ENCODE data around the gene ZFHX3. TPM values are rescaled to one million over a fixed set of nuclear protein-coding genes. Genes with fewer than 3 reads are reported as not detected.

Gene ZFHX3
- total and polyA plus RNA-seq, 10 of the 15 experiments (the other 5 are each of a cell fraction or from before 2014, with no cell fraction given), result 0.68 to 8.6 (median 2.0) TPM

- Histone ChIP-seq H3K9ac (ENCODE audit: control insufficient read depth, insufficient read depth, low read length) (no peak overlapping the region), H3K36me3 (ENCODE audit: control insufficient read depth in 2 of 2, insufficient read depth in 2 of 2, low read length in 1 of 2) (no peaks in the 10 kb centered on the region), H2AFZ (ENCODE audit: control insufficient read depth, low read depth, low read length) (no peak overlapping the region), H4K20me1 (ENCODE audit: control insufficient read depth, insufficient read depth) (no peaks in the 10 kb centered on the region), H3K27ac (ENCODE audit: control insufficient read depth, insufficient read depth) (no peak overlapping the region), H3K4me3 (no peak overlapping the region), H3K4me1 (ENCODE audit: control insufficient read depth, insufficient read depth, low read length) (peaks cover 15% of the 10 kb centered on the region), H3K9me3 (replicated peaks; ENCODE audit: control insufficient read depth, insufficient read depth, low read length) (no peaks in the 10 kb centered on the region), H3K79me2 (ENCODE audit: control insufficient read depth, insufficient read depth, low read length) (no peaks in the 10 kb centered on the region), H3K4me2 (ENCODE audit: control insufficient read depth, insufficient read depth) (no peak overlapping the region), H3K27me3 (replicated peaks in 1 of 2; ENCODE audit: control insufficient read depth in 2 of 2, insufficient read depth in 2 of 2, low read length in 1 of 2) (no peaks in the 10 kb centered on the region)
- intact Hi-C loops (cut with micrococcal nuclease; ENCODE audit: unreplicated experiment), result no loop called here
- ChIA-PET POLR2A (no interaction called here), SMC1A (ENCODE audit: uncharacterized antibody, unreplicated experiment) (interaction anchor here (1.0 to 1.6 kb wide), 3 partner anchors 10 to 345 kb away, joined by 3 to 9 read pairs (median 5); no protein-coding TSS in a partner anchor), RAD21 (ENCODE audit: unreplicated experiment) (interaction anchor here (0.6 to 1.3 kb wide), 3 partner anchors 14 to 344 kb away, joined by 3 to 7 read pairs (median 4); no protein-coding TSS in a partner anchor), CTCF (interaction anchor here (0.8 to 10.6 kb wide), 10 partner anchors 9 to 1032 kb away, joined by 3 to 69 read pairs (median 3); no protein-coding TSS in a partner anchor)
- no peak for DNase-seq (ENCODE audit: low read depth, low spot score)
- no peak for FAIRE-seq
- BruUV-seq (replicated peaks), result no TSS peak
- in situ Hi-C loops (cut with MboI), result no loop called here
- TF ChIP-seq CBFB (IDR thresholded peaks at IDR 0.05; ENCODE audit: low read depth), result no peak
- no peak for TF ChIP-seq ZBTB33 (IDR thresholded peaks at IDR 0.05)
- TF ChIP-seq CREB1 (IDR thresholded peaks at IDR 0.05; ENCODE audit: low read depth), result no peak
- TF ChIP-seq RBBP5 (conservative IDR thresholded peaks at IDR 0.05), result no peak
- 92% methylated on average over 8 of the region's 8 CpGs for WGBS (ENCODE audit: insufficient coverage, insufficient replicate concordance, low lambda C conversion rate, missing lambda C conversion rate)
- no peak for ATAC-seq
Measured at GRCh38 chr16:72846594-72846993, 201.3 kb downstream of the ZFHX3 start.
